GM13977 (cell line): ENCODE measurements around the gene SWT1.
A peak's percentile ranks its signal among the peaks of the same experiment; 100 is the strongest.

Experiments used
- DNase-seq: peaks from one replicate; pipeline ENCODE4 v3.0.0; 2012; ENCODE audit warnings: low spot score
- in situ Hi-C: fragments of 300-500 bp; cut with MboI; formaldehyde crosslinking; loops from one replicate; pipeline ENCODE4 v1.12.0; 2022; ENCODE audit warnings: low sequenced_read_pairs, low pct_unique_long_range_greater_than_20kb, mixed read lengths, inconsistent platforms; ENCODE audit not compliant: unreplicated experiment
- TF ChIP-seq, protein P1 (sequence below): IDR thresholded peaks from 2 replicates; pipeline ENCODE4 v1.5.1; 2012; ENCODE audit warnings: mild to moderate bottlenecking, control low read depth; ENCODE audit not compliant: insufficient read depth; ENCODE audit errors: extremely low read depth, missing control alignments

SWT1 gene, protein sequence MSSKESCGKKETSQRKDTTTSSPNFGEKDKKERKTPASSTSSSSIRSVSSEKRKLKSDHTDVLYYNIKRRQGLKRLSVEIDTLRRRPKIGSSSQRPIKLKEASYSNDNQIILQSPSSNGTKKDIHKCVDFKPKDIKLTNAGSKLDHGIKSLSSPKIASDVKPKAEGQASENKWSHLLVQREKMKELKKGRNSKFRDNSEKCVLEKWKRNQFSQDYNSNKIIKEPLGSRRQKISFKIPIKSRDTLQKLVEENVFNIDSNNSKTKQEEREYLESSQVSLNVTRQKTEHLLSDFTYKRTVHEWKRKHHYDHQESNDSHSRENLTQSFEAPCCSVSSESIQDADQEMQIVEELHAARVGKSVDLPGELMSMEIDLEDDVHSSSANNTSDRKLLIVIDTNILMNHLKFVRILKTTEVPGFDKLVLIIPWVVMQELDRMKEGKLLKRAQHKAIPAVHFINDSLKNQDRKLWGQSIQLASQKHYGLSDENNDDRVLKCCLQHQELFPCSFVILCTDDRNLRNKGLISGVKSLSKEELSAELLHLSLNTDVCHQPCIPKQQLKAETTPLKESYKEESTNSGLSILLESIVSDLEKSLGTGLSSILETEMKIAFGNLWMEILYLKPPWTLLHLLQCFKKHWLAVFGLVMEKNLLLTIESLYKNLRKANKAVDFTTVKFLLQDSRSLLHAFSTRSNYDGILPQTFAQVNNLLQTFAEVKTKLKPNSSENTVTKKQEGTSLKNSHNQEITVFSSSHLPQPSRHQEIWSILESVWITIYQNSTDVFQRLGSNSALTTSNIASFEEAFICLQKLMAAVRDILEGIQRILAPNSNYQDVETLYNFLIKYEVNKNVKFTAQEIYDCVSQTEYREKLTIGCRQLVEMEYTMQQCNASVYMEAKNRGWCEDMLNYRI

DNA sequence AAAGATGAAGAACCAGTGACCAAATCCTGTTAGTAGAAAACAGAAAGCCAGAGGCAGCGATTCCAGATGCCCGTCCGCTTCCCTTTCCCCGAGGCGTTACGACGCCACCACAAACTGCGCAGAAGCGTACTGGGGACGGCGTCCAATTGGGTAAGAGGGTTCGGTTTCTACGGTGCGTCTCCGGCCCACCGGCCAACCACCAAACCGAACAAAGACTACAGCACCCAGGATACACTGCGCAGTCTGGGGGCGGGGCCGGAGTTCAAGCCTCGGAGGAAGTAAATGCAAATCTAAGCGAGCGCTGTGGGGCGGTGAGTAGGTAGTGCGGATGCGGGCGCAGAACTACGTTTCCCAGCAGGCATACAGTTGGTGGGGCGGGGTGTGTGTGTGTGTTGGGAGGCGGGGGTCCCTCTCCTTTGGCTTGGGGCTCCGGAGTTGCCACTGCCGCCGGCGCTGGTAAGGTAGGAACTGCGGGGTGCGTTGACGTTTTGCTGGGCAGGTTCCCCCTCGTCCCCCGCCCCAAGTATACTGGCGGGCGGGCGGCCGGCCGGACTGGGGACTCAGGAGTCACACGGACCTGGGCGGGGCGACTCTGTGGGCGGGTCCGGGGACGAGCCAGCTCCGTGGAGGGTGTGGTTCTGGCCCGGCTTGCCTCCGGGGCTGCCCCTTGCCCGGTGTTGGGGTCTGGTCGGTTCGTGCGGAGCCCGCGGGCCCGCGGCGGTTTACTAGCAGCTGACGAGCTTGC is at the start of gene SWT1, which contains the start of gene TRMT1L:
TSS of gene SWT1 (plus strand) at position 314 of the 745 bp plus-strand sequence. CDS start 3,675 bp downstream, outside the sequence.
TSS of gene TRMT1L (minus strand) at position 100 of the 745 bp plus-strand sequence. CDS start 241 bp downstream, outside the sequence.
- in situ Hi-C loops = loop anchor here (25.0 kb wide), 1 partner anchor 345 kb away; no protein-coding TSS in a partner anchor

DNA sequence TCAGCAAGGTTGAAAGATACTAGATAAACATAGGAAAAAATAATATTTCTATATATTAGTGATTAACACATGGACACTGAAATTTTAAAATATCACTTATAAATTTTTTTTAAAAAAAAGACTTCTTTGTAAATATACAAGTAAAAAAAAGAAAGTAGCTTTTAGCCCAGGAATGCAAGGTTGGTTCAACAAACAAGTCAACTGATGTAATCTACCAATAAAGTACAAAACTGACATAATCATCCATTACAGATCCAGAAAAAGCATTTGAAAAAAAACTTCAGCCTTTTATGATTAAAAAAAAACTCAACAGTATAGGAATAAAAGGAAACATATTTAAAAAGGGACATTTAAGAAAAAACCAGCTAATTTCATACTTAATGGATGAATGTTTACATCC is 48.6 kb upstream of the SWT1 start:
- DNase-seq = no peak
- TF ChIP-seq, protein P1, sequence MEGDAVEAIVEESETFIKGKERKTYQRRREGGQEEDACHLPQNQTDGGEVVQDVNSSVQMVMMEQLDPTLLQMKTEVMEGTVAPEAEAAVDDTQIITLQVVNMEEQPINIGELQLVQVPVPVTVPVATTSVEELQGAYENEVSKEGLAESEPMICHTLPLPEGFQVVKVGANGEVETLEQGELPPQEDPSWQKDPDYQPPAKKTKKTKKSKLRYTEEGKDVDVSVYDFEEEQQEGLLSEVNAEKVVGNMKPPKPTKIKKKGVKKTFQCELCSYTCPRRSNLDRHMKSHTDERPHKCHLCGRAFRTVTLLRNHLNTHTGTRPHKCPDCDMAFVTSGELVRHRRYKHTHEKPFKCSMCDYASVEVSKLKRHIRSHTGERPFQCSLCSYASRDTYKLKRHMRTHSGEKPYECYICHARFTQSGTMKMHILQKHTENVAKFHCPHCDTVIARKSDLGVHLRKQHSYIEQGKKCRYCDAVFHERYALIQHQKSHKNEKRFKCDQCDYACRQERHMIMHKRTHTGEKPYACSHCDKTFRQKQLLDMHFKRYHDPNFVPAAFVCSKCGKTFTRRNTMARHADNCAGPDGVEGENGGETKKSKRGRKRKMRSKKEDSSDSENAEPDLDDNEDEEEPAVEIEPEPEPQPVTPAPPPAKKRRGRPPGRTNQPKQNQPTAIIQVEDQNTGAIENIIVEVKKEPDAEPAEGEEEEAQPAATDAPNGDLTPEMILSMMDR = no peak
- in situ Hi-C loops = no loop called here

More for the DNA sequence above, at the start of gene SWT1, which contains the start of gene TRMT1L:
- TF ChIP-seq, protein P1 = no peak
- DNase-seq = peak; percentile 91

DNA sequence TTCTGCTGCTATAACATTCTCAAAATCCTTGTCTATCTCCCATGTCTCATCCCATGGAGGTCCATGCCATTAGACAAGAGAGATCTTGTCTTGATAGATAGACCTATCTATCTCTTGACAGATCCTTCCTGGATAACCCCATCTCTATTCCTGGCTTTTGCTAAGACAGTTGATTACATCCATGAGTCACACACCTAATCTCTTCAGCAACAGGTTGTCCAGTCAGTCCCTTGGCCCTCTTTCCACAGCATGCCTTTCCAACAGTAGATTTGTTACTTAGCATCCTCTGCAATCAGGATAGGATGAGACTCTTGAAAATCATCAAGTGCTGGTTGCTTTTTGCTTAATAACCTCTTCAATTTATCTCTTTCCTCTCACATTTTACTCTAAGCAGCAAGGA is 46.8 kb upstream of the SWT1 start:
- no peak for DNase-seq
- in situ Hi-C loops = no loop called here
- TF ChIP-seq, protein P1 = no peak

DNA sequence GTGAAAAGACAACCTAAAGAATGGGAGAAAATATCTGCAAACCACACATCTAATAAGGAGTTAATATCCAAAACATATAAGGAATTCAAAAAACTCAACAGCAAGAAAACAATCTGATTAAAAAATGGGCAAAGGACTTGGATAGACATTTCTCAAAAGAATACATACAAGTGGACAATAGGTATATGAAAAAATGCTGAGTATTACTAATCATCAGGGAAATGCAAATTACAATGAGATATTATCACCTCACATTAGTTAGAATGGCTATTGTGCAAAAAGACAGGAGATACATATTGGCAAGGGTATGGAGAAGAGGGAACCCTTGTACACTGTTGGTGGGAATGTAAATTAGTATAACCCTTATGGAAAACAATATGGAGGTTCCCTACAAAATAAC is 45.1 kb upstream of the SWT1 start:
- no peak for DNase-seq
- in situ Hi-C loops = no loop called here
- TF ChIP-seq, protein P1 = no peak

DNA sequence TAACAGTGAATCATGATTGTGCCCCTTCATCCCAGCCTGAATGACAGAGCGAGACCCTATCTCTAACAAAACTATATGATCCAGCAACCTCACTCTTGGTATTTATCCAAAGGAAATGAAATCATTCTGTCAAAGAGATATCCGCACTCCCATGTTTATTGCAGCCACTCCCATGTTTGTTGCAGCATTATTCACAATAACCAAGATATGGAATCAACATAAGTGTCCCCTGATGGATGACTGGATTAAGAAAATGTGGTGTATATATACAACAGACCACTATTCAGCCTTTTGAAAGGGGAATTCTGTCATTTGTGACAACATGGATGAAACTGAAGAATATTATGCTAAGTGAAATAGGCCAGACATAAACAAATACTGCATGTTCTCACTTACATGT is 44.6 kb upstream of the SWT1 start:
- in situ Hi-C loops = no loop called here
- no peak for DNase-seq
- TF ChIP-seq, protein P1 = no peak

DNA sequence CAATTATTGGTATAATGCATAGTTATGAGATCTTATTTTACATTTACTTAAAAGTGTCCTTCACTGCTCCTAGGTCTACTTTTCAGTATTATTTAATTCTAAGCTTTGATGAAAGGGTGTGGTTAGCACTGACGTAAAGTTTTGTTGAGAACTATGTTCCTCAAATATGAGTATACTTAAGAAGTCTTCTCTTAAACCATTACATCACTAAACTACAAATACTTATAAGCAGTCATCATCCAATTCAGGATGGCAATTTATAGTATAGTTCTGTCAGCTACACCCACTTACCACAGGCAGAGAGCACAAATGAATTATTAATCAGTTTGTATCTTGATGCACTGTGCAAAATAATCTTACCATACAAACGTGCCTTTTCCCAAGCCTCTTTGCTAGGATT is 27.3 kb upstream of the SWT1 start:
- no peak for DNase-seq
- TF ChIP-seq, protein P1 = no peak
- in situ Hi-C loops = no loop called here
